ENCODE results near the gene PAQR9.
A peak's percentile ranks its signal among the peaks of the same experiment; 100 is the strongest.

PAQR9 gene

GRCh38 chr3:142953443-142953842 lies 10.0 kb downstream of the PAQR9 start:
- Histone ChIP-seq H3K27me3 (replicated peaks; ENCODE audit: control insufficient read depth, insufficient read depth, low read length, poor library complexity, severe bottlenecking) (peaks cover 12% of the 10 kb centered on the region), H3K4me1 (ENCODE audit: control insufficient read depth, insufficient read depth, low read length, poor library complexity, severe bottlenecking) (no peaks in the 10 kb centered on the region), H3K4me3 (ENCODE audit: insufficient read depth, low read depth, low read length, poor library complexity, severe bottlenecking) (no peak overlapping the region), H3K9me3 (ENCODE audit: control insufficient read depth, low read length) (no peaks in the 10 kb centered on the region), H3K27ac (ENCODE audit: insufficient read depth, low read length, poor library complexity, severe bottlenecking) (no peak overlapping the region), H3K36me3 (ENCODE audit: control insufficient read depth, insufficient read depth, low read length) (no peaks in the 10 kb centered on the region)
- DNase-seq, result no peak

- no peak for DNase-seq
- no peak overlapping the region for H3K4me3 ChIP-seq (ENCODE audit: insufficient read depth, low read depth, low read length, poor library complexity, severe bottlenecking)
- no peaks in the 10 kb centered on the region for H3K36me3 ChIP-seq (ENCODE audit: control insufficient read depth, insufficient read depth, low read length)
- H3K9me3 ChIP-seq (ENCODE audit: control insufficient read depth, low read length), result no peaks in the 10 kb centered on the region
- H3K27ac ChIP-seq (ENCODE audit: insufficient read depth, low read length, poor library complexity, severe bottlenecking), result no peak overlapping the region
- peaks cover 15% of the 10 kb centered on the region for H3K27me3 ChIP-seq (replicated peaks; ENCODE audit: control insufficient read depth, insufficient read depth, low read length, poor library complexity, severe bottlenecking)
- peaks cover 2% of the 10 kb centered on the region for H3K4me1 ChIP-seq (ENCODE audit: control insufficient read depth, insufficient read depth, low read length, poor library complexity, severe bottlenecking)
Measured at GRCh38 chr3:142952272-142953193, 10.9 kb downstream of the PAQR9 start.

- Histone ChIP-seq H3K4me3 (ENCODE audit: insufficient read depth, low read depth, low read length, poor library complexity, severe bottlenecking) (no peak overlapping the region), H3K27me3 (replicated peaks; ENCODE audit: control insufficient read depth, insufficient read depth, low read length, poor library complexity, severe bottlenecking) (peaks cover 13% of the 10 kb centered on the region), H3K9me3 (ENCODE audit: control insufficient read depth, low read length) (no peaks in the 10 kb centered on the region), H3K4me1 (ENCODE audit: control insufficient read depth, insufficient read depth, low read length, poor library complexity, severe bottlenecking) (peaks cover 5% of the 10 kb centered on the region), H3K27ac (ENCODE audit: insufficient read depth, low read length, poor library complexity, severe bottlenecking) (no peak overlapping the region), H3K36me3 (ENCODE audit: control insufficient read depth, insufficient read depth, low read length) (no peaks in the 10 kb centered on the region)
- DNase-seq, result no peak
Measured at GRCh38 chr3:142951794-142952193, 11.7 kb downstream of the PAQR9 start.

- H3K4me1 ChIP-seq (ENCODE audit: control insufficient read depth, insufficient read depth, low read length, poor library complexity, severe bottlenecking), result peaks cover 5% of the 10 kb centered on the region
- peaks cover 12% of the 10 kb centered on the region for H3K27me3 ChIP-seq (replicated peaks; ENCODE audit: control insufficient read depth, insufficient read depth, low read length, poor library complexity, severe bottlenecking)
- no peak overlapping the region for H3K27ac ChIP-seq (ENCODE audit: insufficient read depth, low read length, poor library complexity, severe bottlenecking)
- no peaks in the 10 kb centered on the region for H3K36me3 ChIP-seq (ENCODE audit: control insufficient read depth, insufficient read depth, low read length)
- no peaks in the 10 kb centered on the region for H3K9me3 ChIP-seq (ENCODE audit: control insufficient read depth, low read length)
- H3K4me3 ChIP-seq (ENCODE audit: insufficient read depth, low read depth, low read length, poor library complexity, severe bottlenecking), result no peak overlapping the region
- no peak for DNase-seq
Measured at GRCh38 chr3:142950972-142951371, 12.5 kb downstream of the PAQR9 start.

- Histone ChIP-seq H3K27ac (ENCODE audit: insufficient read depth, low read length, poor library complexity, severe bottlenecking) (no peak overlapping the region), H3K9me3 (ENCODE audit: control insufficient read depth, low read length) (no peaks in the 10 kb centered on the region), H3K4me1 (ENCODE audit: control insufficient read depth, insufficient read depth, low read length, poor library complexity, severe bottlenecking) (peaks cover 5% of the 10 kb centered on the region), H3K4me3 (ENCODE audit: insufficient read depth, low read depth, low read length, poor library complexity, severe bottlenecking) (no peak overlapping the region), H3K27me3 (replicated peaks; ENCODE audit: control insufficient read depth, insufficient read depth, low read length, poor library complexity, severe bottlenecking) (peaks cover 12% of the 10 kb centered on the region), H3K36me3 (ENCODE audit: control insufficient read depth, insufficient read depth, low read length) (no peaks in the 10 kb centered on the region)
- DNase-seq, result no peak
Measured at GRCh38 chr3:142947799-142948575, 15.5 kb downstream of the PAQR9 start.

- DNase-seq, result no peak
- peaks cover 5% of the 10 kb centered on the region for H3K4me1 ChIP-seq (ENCODE audit: control insufficient read depth, insufficient read depth, low read length, poor library complexity, severe bottlenecking)
- no peak overlapping the region for H3K27ac ChIP-seq (ENCODE audit: insufficient read depth, low read length, poor library complexity, severe bottlenecking)
- H3K9me3 ChIP-seq (ENCODE audit: control insufficient read depth, low read length), result no peaks in the 10 kb centered on the region
- H3K36me3 ChIP-seq (ENCODE audit: control insufficient read depth, insufficient read depth, low read length), result no peaks in the 10 kb centered on the region
- no peak overlapping the region for H3K4me3 ChIP-seq (ENCODE audit: insufficient read depth, low read depth, low read length, poor library complexity, severe bottlenecking)
- H3K27me3 ChIP-seq (replicated peaks; ENCODE audit: control insufficient read depth, insufficient read depth, low read length, poor library complexity, severe bottlenecking), result peaks cover 12% of the 10 kb centered on the region
Measured at GRCh38 chr3:142947352-142947751, 16.1 kb downstream of the PAQR9 start.

GRCh38 chr3:142946861-142947260 lies 16.6 kb downstream of the PAQR9 start:
- Histone ChIP-seq H3K4me1 (ENCODE audit: control insufficient read depth, insufficient read depth, low read length, poor library complexity, severe bottlenecking) (peaks cover 5% of the 10 kb centered on the region), H3K9me3 (ENCODE audit: control insufficient read depth, low read length) (no peaks in the 10 kb centered on the region), H3K27ac (ENCODE audit: insufficient read depth, low read length, poor library complexity, severe bottlenecking) (no peak overlapping the region), H3K4me3 (ENCODE audit: insufficient read depth, low read depth, low read length, poor library complexity, severe bottlenecking) (no peak overlapping the region), H3K27me3 (replicated peaks; ENCODE audit: control insufficient read depth, insufficient read depth, low read length, poor library complexity, severe bottlenecking) (peaks cover 12% of the 10 kb centered on the region), H3K36me3 (ENCODE audit: control insufficient read depth, insufficient read depth, low read length) (no peaks in the 10 kb centered on the region)
- no peak for DNase-seq

- peaks cover 9% of the 10 kb centered on the region for H3K27me3 ChIP-seq (replicated peaks; ENCODE audit: control insufficient read depth, insufficient read depth, low read length, poor library complexity, severe bottlenecking)
- H3K4me1 ChIP-seq (ENCODE audit: control insufficient read depth, insufficient read depth, low read length, poor library complexity, severe bottlenecking), result peaks cover 5% of the 10 kb centered on the region
- H3K27ac ChIP-seq (ENCODE audit: insufficient read depth, low read length, poor library complexity, severe bottlenecking), result no peak overlapping the region
- no peaks in the 10 kb centered on the region for H3K36me3 ChIP-seq (ENCODE audit: control insufficient read depth, insufficient read depth, low read length)
- H3K4me3 ChIP-seq (ENCODE audit: insufficient read depth, low read depth, low read length, poor library complexity, severe bottlenecking), result no peak overlapping the region
- H3K9me3 ChIP-seq (ENCODE audit: control insufficient read depth, low read length), result no peaks in the 10 kb centered on the region
- DNase-seq, result no peak
Measured at GRCh38 chr3:142945023-142945422, 18.5 kb downstream of the PAQR9 start.

- Histone ChIP-seq H3K9me3 (ENCODE audit: control insufficient read depth, low read length) (no peaks in the 10 kb centered on the region), H3K27ac (ENCODE audit: insufficient read depth, low read length, poor library complexity, severe bottlenecking) (no peak overlapping the region), H3K4me3 (ENCODE audit: insufficient read depth, low read depth, low read length, poor library complexity, severe bottlenecking) (peak overlapping the region; percentile 30), H3K4me1 (ENCODE audit: control insufficient read depth, insufficient read depth, low read length, poor library complexity, severe bottlenecking) (peaks cover 5% of the 10 kb centered on the region), H3K36me3 (ENCODE audit: control insufficient read depth, insufficient read depth, low read length) (no peaks in the 10 kb centered on the region), H3K27me3 (replicated peaks; ENCODE audit: control insufficient read depth, insufficient read depth, low read length, poor library complexity, severe bottlenecking) (peaks cover 4% of the 10 kb centered on the region)
- DNase-seq, result no peak
Measured at GRCh38 chr3:142944342-142944741, 19.1 kb downstream of the PAQR9 start.

GRCh38 chr3:142943870-142944269 lies 19.6 kb downstream of the PAQR9 start:
- Histone ChIP-seq H3K36me3 (ENCODE audit: control insufficient read depth, insufficient read depth, low read length) (no peaks in the 10 kb centered on the region), H3K27ac (ENCODE audit: insufficient read depth, low read length, poor library complexity, severe bottlenecking) (no peak overlapping the region), H3K9me3 (ENCODE audit: control insufficient read depth, low read length) (no peaks in the 10 kb centered on the region), H3K4me1 (ENCODE audit: control insufficient read depth, insufficient read depth, low read length, poor library complexity, severe bottlenecking) (peaks cover 5% of the 10 kb centered on the region), H3K4me3 (ENCODE audit: insufficient read depth, low read depth, low read length, poor library complexity, severe bottlenecking) (peak overlapping the region; percentile 30), H3K27me3 (replicated peaks; ENCODE audit: control insufficient read depth, insufficient read depth, low read length, poor library complexity, severe bottlenecking) (peaks cover 4% of the 10 kb centered on the region)
- no peak for DNase-seq
